Measurements from ENCODE around the gene MMS19.
"Not testable (repeated sequence)": the region's sequence is repeated elsewhere in the genome, so short reads cannot be mapped to it uniquely, and the experiment has no call there.

The MMS19 gene

GRCh38 chr10:97499561-97500296 is 1.5 kb upstream of the MMS19 start:
- peak; percentile 78 for DNase-seq (ENCODE audit: low read depth)

GRCh38 chr10:97498841-97499560 is 779 bp upstream of the MMS19 start, which contains the start of gene UBTD1:
TSS of gene UBTD1 (plus strand) at chr10:97498924. CDS start at chr10:97499204, 280 bp downstream.
- DNase-seq (ENCODE audit: low read depth), result peak; percentile 73

- DNase-seq (ENCODE audit: low read depth), result peak; percentile 87
Measured at GRCh38 chr10:97497572-97498075, 598 bp downstream of the MMS19 start.

GRCh38 chr10:97494863-97495506 is 3.2 kb downstream of the MMS19 start:
- DNase-seq (ENCODE audit: low read depth), result no peak

GRCh38 chr10:97494151-97494550 is 4.1 kb downstream of the MMS19 start:
- DNase-seq (ENCODE audit: low read depth), result no peak

GRCh38 chr10:97490592-97490991 is 7.6 kb downstream of the MMS19 start:
- no peak for DNase-seq (ENCODE audit: low read depth)

- DNase-seq (ENCODE audit: low read depth), result no peak
Measured at GRCh38 chr10:97485647-97486281, 12.5 kb downstream of the MMS19 start.

- DNase-seq (ENCODE audit: low read depth), result no peak
Measured at GRCh38 chr10:97483921-97484320, 14.3 kb downstream of the MMS19 start.

- DNase-seq (ENCODE audit: low read depth), result no peak
Measured at GRCh38 chr10:97483506-97483905, 14.7 kb downstream of the MMS19 start.

- DNase-seq (ENCODE audit: low read depth), result no peak
Measured at GRCh38 chr10:97482381-97482780, 15.8 kb downstream of the MMS19 start.

- DNase-seq (ENCODE audit: low read depth), result peak; percentile 30
Measured at GRCh38 chr10:97481071-97481470, 17.2 kb downstream of the MMS19 start.

GRCh38 chr10:97479939-97480338 is 18.3 kb downstream of the MMS19 start:
- DNase-seq (ENCODE audit: low read depth), result no peak

- peak; percentile 54 for DNase-seq (ENCODE audit: low read depth)
Measured at GRCh38 chr10:97479410-97479809, 18.8 kb downstream of the MMS19 start.

GRCh38 chr10:97475936-97476594 is 22.2 kb downstream of the MMS19 start:
- DNase-seq (ENCODE audit: low read depth), result peak; percentile 59

GRCh38 chr10:97474918-97475317 is 23.3 kb downstream of the MMS19 start:
- no peak for DNase-seq (ENCODE audit: low read depth)

- not testable (repeated sequence) for DNase-seq (ENCODE audit: low read depth)
Measured at GRCh38 chr10:97468781-97469180, 29.4 kb downstream of the MMS19 start.

- DNase-seq (ENCODE audit: low read depth), result no peak
Measured at GRCh38 chr10:97468162-97468561, 30.1 kb downstream of the MMS19 start.

GRCh38 chr10:97466755-97467154 is 31.5 kb downstream of the MMS19 start:
- DNase-seq (ENCODE audit: low read depth), result peak; percentile 29

- DNase-seq (ENCODE audit: low read depth), result no peak
Measured at GRCh38 chr10:97465982-97466381, 32.2 kb downstream of the MMS19 start.

- DNase-seq (ENCODE audit: low read depth), result no peak
Measured at GRCh38 chr10:97464226-97464625, 34.0 kb downstream of the MMS19 start.

- DNase-seq (ENCODE audit: low read depth), result peak; percentile 66
Measured at GRCh38 chr10:97463363-97464132, 34.7 kb downstream of the MMS19 start.
